ENCODE data around the gene CDC37.
"Not testable (repeated sequence)": the region's sequence is repeated elsewhere in the genome, so short reads cannot be mapped to it uniquely, and the experiment has no call there.

Gene CDC37

DNA sequence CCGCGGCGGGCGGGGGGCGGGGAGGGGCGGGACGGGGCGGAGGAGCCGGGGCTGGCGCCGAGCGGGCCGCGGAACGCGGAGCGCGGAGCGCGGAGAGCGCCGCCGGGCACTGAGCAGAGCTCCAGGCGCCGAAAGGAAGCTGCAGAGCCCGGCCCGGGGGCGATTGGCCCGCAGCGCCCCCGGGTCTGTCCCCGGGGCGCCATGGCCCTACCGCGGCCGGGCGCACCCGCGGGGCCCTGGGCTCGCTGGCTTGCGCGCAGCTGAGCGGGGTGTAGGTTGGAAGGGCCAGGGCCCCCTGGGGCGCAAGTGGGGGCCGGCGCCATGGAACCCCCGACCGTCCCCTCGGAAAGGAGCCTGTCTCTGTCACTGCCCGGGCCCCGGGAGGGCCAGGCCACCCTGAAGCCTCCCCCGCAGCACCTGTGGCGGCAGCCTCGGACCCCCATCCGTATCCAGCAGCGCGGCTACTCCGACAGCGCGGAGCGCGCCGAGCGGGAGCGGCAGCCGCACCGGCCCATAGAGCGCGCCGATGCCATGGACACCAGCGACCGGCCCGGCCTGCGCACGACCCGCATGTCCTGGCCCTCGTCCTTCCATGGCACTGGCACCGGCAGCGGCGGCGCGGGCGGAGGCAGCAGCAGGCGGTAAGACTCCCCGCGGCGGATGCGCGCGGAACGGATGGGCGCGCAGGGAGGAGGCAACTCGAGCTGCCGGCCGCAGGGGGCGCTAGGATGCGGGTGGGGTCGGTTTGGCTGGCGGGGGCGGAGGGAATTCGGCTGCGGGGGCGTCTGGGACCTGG lies 17.3 kb upstream of the CDC37 start, which contains the start of gene PDE4A:
PDE4A (plus strand) TSS at position 95 of the 796 bp plus-strand sequence; CDS start at position 322, 227 bp downstream.
- in situ Hi-C loops (cut with MboI; ENCODE audit: low sequenced_read_pairs): no loop called here

DNA sequence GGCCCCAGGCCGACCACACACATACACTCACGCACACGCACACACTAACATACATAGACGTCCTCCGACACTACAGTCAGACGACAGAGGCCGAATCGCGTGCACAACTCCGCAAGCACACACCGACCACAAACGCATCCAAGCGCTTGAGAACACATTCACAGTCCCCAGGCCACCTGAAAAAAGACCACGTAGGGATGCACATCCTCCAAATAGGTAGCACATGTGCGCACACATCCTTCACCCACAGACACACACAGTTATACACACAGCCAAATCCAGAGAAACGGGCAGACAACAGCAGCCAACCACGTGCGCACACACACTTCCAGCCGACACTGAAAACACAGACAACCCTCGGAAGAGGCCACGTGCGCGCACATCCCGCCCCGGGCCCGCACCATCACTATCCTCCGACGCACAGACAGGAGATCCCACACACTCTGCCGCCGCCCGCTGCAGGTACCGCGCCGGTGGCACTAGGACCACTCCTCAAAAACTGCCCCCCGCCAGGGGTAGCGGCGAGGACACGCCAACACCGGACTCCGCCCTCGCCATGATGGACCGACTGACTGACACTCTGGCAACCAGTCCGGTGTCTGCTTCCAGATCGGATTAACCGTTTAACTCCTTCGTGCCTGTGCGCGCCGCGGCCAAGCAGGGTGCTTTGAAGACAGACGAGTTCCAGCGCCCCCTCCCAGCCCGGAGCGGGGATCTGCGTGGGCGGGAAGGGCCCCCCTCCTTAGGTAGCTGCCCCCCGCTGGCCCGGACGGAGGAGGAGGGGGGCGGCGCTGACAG lies 16.5 kb upstream of the CDC37 start:
- in situ Hi-C loops (cut with MboI; ENCODE audit: low sequenced_read_pairs): no loop called here

DNA sequence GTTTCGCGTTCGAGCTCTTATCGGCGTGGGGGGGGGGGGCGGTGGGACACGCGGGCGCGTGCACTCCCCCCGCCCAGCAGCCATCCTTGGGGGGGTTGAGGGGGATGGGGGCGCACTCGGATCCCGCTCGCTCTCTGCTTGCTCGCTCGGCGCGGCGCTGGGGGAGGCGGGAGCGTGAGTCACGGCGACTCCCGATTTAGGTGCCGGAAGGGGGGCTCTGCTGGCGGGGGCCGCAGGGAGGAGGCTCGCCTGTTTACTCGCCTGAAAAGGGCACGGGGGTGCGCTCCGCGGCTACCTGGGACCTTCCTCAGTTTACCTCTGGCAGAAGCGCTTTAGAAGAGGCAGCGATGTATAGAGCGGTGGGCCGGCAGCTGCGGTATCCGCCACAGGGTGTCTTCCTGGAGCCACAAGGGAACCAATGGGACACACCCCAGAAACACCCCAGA lies 15.9 kb upstream of the CDC37 start:
- in situ Hi-C loops (cut with MboI; ENCODE audit: low sequenced_read_pairs): no loop called here

DNA sequence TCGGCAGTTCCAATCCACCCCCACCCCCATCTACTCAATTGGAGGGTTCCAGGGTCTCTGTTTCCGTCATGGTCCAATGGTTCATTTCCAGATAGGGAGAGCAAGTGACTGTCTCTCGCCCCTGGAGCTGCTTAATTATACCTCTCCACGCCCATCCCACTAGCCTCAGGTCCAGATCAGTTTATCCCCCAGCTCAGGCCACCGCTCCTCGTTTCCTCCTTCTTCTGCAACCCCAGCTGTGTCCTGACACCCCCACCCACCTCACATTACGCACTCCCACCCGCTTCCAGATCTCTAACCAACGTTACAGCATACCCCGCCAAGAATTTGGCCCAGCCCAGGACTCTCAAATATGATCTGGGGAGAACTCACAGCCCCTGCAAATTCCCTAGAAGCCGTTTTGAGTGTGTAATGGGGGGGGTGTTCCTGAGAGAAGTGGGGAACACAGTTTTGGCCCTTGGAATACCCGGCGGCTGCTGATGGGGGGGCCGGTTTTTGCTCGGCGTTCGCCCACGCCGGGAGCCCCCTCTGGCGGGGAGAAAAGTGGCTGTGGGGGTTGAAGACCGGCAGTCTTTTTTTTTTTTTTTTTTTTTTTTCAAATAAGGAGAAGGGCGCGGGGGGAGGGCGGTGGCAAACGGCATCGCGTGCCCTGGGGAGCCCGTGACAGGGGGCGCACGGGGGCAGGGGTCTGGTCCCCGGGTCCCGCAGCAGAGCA lies 15.3 kb upstream of the CDC37 start:
- in situ Hi-C loops (cut with MboI; ENCODE audit: low sequenced_read_pairs): no loop called here

GRCh38 chr19:10418235-10418484 lies 14.8 kb upstream of the CDC37 start:
- in situ Hi-C loops (cut with MboI; ENCODE audit: low sequenced_read_pairs): no loop called here

DNA sequence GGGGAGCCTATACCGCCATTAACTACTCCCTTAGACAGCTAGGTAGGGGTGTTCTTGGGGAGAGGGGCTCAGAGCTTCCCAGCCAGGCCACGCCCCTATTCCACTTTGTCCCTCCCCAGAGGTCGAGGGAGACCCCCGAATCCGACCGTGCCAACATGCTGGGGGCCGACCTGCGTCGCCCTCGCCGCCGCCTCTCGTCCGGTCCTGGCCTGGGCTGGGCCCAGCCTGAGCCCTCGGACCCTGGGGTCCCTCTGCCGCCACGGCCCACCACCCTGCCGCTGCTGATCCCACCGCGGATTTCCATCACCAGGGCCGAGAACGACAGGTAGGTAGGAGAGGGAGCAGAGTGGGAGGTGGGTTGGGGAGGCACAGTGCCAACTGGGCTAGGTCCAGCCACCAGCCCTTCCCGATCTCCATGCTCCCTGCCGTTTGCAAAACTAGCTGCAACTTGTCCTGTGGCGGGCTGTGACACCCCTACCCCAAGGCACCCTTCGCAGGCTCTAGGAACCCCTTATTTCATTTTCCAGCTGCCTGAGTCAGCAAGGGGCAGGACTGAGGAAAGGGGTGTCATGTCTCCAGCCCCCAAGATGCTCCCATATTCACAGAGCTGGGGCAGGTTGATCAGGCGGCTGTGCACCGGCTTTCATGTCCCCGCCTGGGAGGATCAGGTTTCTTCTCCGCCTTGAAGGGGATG lies 14.3 kb upstream of the CDC37 start:
- in situ Hi-C loops (cut with MboI; ENCODE audit: low sequenced_read_pairs): no loop called here

- in situ Hi-C loops (cut with MboI; ENCODE audit: low sequenced_read_pairs): no loop called here
Measured at GRCh38 chr19:10416380-10417257, 13.3 kb upstream of the CDC37 start.

DNA sequence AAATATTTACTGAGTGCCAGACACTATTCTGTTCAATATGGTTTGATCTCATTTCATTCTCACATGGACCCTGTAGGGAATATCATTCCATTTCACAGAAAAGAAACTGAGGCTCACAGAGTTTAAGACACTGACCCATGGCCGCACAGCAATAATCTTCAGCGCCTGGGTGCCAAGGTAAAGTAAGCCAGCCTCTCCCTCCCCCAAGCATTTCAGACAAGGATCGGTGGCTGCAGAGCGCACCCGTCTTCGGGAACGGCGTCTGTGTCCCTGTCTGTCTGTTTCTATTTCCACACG lies 12.7 kb upstream of the CDC37 start:
- in situ Hi-C loops (cut with MboI; ENCODE audit: low sequenced_read_pairs): no loop called here

- in situ Hi-C loops (cut with MboI; ENCODE audit: low sequenced_read_pairs): no loop called here
Measured at GRCh38 chr19:10412257-10412977, 9.1 kb upstream of the CDC37 start.

GRCh38 chr19:10411224-10411623 lies 7.9 kb upstream of the CDC37 start:
- in situ Hi-C loops (cut with MboI; ENCODE audit: low sequenced_read_pairs): not testable (repeated sequence)

GRCh38 chr19:10408511-10409283 lies 5.4 kb upstream of the CDC37 start:
- in situ Hi-C loops (cut with MboI; ENCODE audit: low sequenced_read_pairs): no loop called here

- in situ Hi-C loops (cut with MboI; ENCODE audit: low sequenced_read_pairs): no loop called here
Measured at GRCh38 chr19:10407096-10407495, 3.8 kb upstream of the CDC37 start.

GRCh38 chr19:10406191-10406590 lies 2.8 kb upstream of the CDC37 start:
- in situ Hi-C loops (cut with MboI; ENCODE audit: low sequenced_read_pairs): no loop called here

DNA sequence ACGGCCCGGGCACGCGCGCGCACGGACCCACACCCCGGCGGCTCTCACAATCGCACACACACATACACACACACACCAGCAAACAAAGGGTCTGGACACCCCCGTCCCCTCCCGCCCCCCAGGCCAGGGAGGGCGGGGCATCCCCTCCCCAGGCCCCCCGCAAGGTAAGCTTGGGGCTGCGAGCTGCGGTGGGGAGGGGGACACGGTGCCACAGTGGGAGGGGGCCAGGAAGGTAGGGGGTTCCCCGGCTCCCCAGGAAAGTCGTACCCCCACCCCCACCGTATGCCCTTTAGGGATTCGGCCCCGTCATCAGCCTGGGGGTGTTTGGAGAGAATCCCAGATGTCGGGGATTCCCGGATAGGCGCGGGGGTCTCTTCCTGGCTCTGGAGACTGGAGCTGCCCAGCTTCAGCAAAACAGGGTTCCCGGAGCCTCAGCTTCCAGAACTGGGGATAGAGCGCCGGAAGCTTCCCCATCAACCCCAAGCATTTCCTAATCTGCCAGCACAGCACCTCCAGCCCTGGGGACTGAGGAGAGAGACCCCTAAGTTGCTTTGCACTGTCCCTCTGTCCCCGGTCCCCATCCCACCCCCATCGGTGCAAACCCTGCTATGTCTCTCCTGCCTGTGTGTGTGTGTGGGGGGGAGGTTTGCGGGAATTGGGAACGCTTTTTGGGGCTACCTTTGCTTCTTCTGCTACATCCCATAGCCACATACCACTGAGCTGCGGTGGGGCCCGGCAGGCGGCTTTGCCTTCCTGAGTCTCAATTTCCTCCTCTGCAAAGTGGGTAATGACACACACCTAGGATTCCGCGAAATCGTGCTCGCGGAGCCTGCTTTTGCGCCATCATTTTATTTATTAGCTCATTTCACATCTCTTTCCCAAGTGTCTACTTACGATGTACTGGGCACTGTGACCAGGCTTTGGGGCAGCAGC lies 1.8 kb upstream of the CDC37 start:
- in situ Hi-C loops (cut with MboI; ENCODE audit: low sequenced_read_pairs): no loop called here

DNA sequence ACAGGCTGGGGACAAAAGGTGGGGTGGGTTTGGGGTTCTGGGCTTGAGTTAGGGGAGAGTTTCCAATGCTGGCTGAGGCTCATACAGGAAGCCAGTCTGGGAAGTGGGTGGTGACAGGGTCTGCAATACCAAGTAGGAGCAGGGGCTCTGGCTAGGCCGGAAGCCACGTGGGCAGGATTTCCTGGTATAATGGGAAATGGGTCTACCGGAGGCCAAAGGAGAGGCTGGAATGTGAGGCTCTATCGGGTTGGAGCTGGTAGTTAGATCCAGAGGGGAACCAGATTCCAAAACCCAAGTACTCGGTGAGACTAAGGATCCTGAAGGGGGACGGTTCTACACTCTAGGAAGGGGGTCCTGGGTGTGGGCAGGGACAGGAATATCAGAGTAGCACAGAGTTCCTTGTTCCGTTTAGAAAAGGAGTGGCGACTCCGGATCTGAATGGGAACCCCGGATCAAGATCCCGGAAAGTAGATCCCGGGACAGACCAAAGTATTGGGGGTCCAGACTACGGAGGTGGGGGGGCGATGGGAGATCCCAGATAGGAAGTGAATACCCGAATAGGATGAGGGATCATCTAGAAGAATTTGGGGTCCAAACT lies 802 bp downstream of the CDC37 start:
- in situ Hi-C loops (cut with MboI; ENCODE audit: low sequenced_read_pairs): no loop called here

- in situ Hi-C loops (cut with MboI; ENCODE audit: low sequenced_read_pairs): no loop called here
Measured at GRCh38 chr19:10399878-10400277, 3.5 kb downstream of the CDC37 start.

- in situ Hi-C loops (cut with MboI; ENCODE audit: low sequenced_read_pairs): not testable (repeated sequence)
Measured at GRCh38 chr19:10399340-10399739, 4.0 kb downstream of the CDC37 start.

Data from HL-60/S4 treated with phorbol 12-myristate 13-acetate at 8.2 ng/mL for 4 days and 3 days (cell line).